Loucy (cell line): ENCODE measurements around the gene C2CD4B.

Experiments used
- H2AFZ ChIP-seq: fragments of 200-600 bp; sonication (generic); 2 replicates; pipeline ENCODE4 v1.6.0; 2016; ENCODE audit warnings: antibody characterized with exemption, mild to moderate bottlenecking, low read length, moderate library complexity
- H3F3A ChIP-seq: fragments of 200-600 bp; 2 replicates; pipeline ENCODE4 v1.6.0; 2016; ENCODE audit warnings: antibody characterized with exemption, low read depth, mild to moderate bottlenecking
- H3K27me3 ChIP-seq: fragments of 200-600 bp; sonication (generic); 2 replicates; pipeline ENCODE4 v1.6.1; 2014; ENCODE audit warnings: low read length, mild to moderate bottlenecking; ENCODE audit not compliant: insufficient read depth, poor library complexity, severe bottlenecking
- H3K36me3 ChIP-seq: fragments of 200-600 bp; sonication (generic); 2 replicates; pipeline ENCODE4 v1.6.1; 2016; ENCODE audit warnings: low read length; ENCODE audit not compliant: insufficient read depth
- H3K4me1 ChIP-seq: fragments of 200-600 bp; sonication (generic); 2 replicates; pipeline ENCODE4 v1.5.1; 2014; ENCODE audit warnings: low read length, mild to moderate bottlenecking; ENCODE audit not compliant: insufficient read depth, poor library complexity, severe bottlenecking
- H3K4me2 ChIP-seq: fragments of 200-600 bp; sonication (generic); 2 replicates; pipeline ENCODE4 v1.6.0; 2014; ENCODE audit warnings: antibody characterized with exemption, low read length, low read depth, mild to moderate bottlenecking; ENCODE audit not compliant: poor library complexity, severe bottlenecking
- H3K4me3 ChIP-seq: fragments of 200-600 bp; sonication (generic); 2 replicates; pipeline ENCODE4 v1.5.1; 2014; ENCODE audit warnings: low read length, mild to moderate bottlenecking, mixed read lengths; ENCODE audit not compliant: poor library complexity, severe bottlenecking
- H3K79me2 ChIP-seq: fragments of 200-600 bp; sonication (generic); 2 replicates; pipeline ENCODE4 v1.6.1; 2014; ENCODE audit warnings: low read length; ENCODE audit not compliant: insufficient read depth
- H3K9ac ChIP-seq: fragments of 200-600 bp; sonication (generic); 2 replicates; pipeline ENCODE4 v1.6.0; 2014; ENCODE audit warnings: mild to moderate bottlenecking, low read depth, low read length, moderate library complexity; ENCODE audit not compliant: poor library complexity, severe bottlenecking
- H3K9me2 ChIP-seq: fragments of 200-600 bp; sonication (generic); replicated peaks from 2 replicates; pipeline ENCODE4 v1.6.1; 2016; ENCODE audit warnings: low read depth, low read length, mixed read lengths
- H3K9me3 ChIP-seq: fragments of 200-600 bp; sonication (generic); 2 replicates; pipeline ENCODE4 v1.6.1; 2014; ENCODE audit warnings: mild to moderate bottlenecking, antibody characterized with exemption, low read length, low read depth; ENCODE audit not compliant: insufficient read depth
- H4K20me1 ChIP-seq: fragments of 200-600 bp; sonication (generic); 2 replicates; pipeline ENCODE4 v1.6.0; 2014; ENCODE audit warnings: antibody characterized with exemption, low read length, mild to moderate bottlenecking; ENCODE audit not compliant: insufficient read depth, poor library complexity, severe bottlenecking
- CTCF ChIP-seq: fragments of 200-600 bp; sonication (generic); conservative IDR thresholded peaks from 2 replicates; pipeline ENCODE4 v1.5.1; 2014; ENCODE audit warnings: mild to moderate bottlenecking, antibody characterized with exemption, low read length
- EZH2phosphoT487 ChIP-seq: fragments of 200-600 bp; IDR thresholded peaks from 2 replicates; pipeline ENCODE4 v1.6.1; 2018; ENCODE audit warnings: antibody characterized with exemption, mild to moderate bottlenecking, moderate library complexity, borderline replicate concordance

Gene C2CD4B

GRCh38 chr15:62147149-62147548 lies 17.9 kb downstream of the C2CD4B start:
- Histone ChIP-seq H3K9ac (no peak overlapping the region), H3K4me3 (no peak overlapping the region), H3K36me3 (no peaks in the 10 kb centered on the region), H3K9me3 (no peaks in the 10 kb centered on the region), H3K27me3 (no peaks in the 10 kb centered on the region), H3K4me1 (peaks cover 14% of the 10 kb centered on the region), H3K4me2 (no peak overlapping the region), H3K9me2 (no peaks in the 10 kb centered on the region), H4K20me1 (no peaks in the 10 kb centered on the region), H3K79me2 (no peaks in the 10 kb centered on the region), H2AFZ (no peak overlapping the region), H3F3A (no peaks in the 10 kb centered on the region)
- no peak for TF ChIP-seq CTCF
- TF ChIP-seq EZH2phosphoT487 = no peak

GRCh38 chr15:62145015-62145735 lies 19.9 kb downstream of the C2CD4B start:
- Histone ChIP-seq H3K79me2 (no peaks in the 10 kb centered on the region), H3K9me2 (no peaks in the 10 kb centered on the region), H2AFZ (no peak overlapping the region), H3F3A (no peaks in the 10 kb centered on the region), H3K9ac (no peak overlapping the region), H3K4me3 (no peak overlapping the region), H3K9me3 (no peaks in the 10 kb centered on the region), H4K20me1 (no peaks in the 10 kb centered on the region), H3K4me1 (peaks cover 8% of the 10 kb centered on the region), H3K4me2 (no peak overlapping the region), H3K27me3 (no peaks in the 10 kb centered on the region), H3K36me3 (no peaks in the 10 kb centered on the region)
- TF ChIP-seq EZH2phosphoT487 = no peak
- no peak for TF ChIP-seq CTCF

- Histone ChIP-seq H4K20me1 (no peaks in the 10 kb centered on the region), H2AFZ (no peak overlapping the region), H3K9me2 (no peaks in the 10 kb centered on the region), H3K4me3 (no peak overlapping the region), H3K4me1 (peaks cover 4% of the 10 kb centered on the region), H3K4me2 (no peak overlapping the region), H3K36me3 (no peaks in the 10 kb centered on the region), H3K9ac (no peak overlapping the region), H3F3A (no peaks in the 10 kb centered on the region), H3K27me3 (no peaks in the 10 kb centered on the region), H3K9me3 (no peaks in the 10 kb centered on the region), H3K79me2 (no peaks in the 10 kb centered on the region)
- TF ChIP-seq CTCF = no peak; the same call in 1 of the 2 replicates
- no peak for TF ChIP-seq EZH2phosphoT487
These were observed 22.3 kb downstream of the C2CD4B start for GRCh38 chr15:62142736-62143135.
